ENCODE results near the gene ANP32B. TPM values are rescaled to one million over a fixed set of nuclear protein-coding genes. Genes with fewer than 3 reads are reported as not detected.
"Not testable (repeated sequence)": the region's sequence is repeated elsewhere in the genome, so short reads cannot be mapped to it uniquely, and the experiment has no call there.

ANP32B gene
- 10.1 and 15.1 TPM in 2 replicates for total RNA-seq (2014; rRNA removed; shearing (Covaris generic))

GRCh38 chr9:97982683-97983588, at the start of gene ANP32B:
Gene ANP32B, plus strand, starts transcription at chr9:97983341. Its CDS starts 215 bp downstream, at chr9:97983556.
- Histone ChIP-seq H3K27ac (peak within 1 kb of the TSS; percentile 100), H3K4me1 (replicated peaks) (peaks cover 22% of the 10 kb centered on the region), H3K4me3 (peak within 1 kb of the TSS; percentile 99), H3K9me3 (replicated peaks) (peaks cover 4% of the 10 kb centered on the region), H3K36me3 (peaks cover 35% of the 10 kb centered on the region), H3K27me3 (replicated peaks) (no peaks in the 10 kb centered on the region; the same call in 1 of the 2 replicates)
- peak; percentile 84 to 87 for DNase-seq (ENCODE audit: low read depth in 1 of 2, low spot score in 2 of 2)

- Histone ChIP-seq H3K4me1 (replicated peaks) (no peaks in the 10 kb centered on the region), H3K9me3 (replicated peaks) (no peaks in the 10 kb centered on the region), H3K36me3 (no peaks in the 10 kb centered on the region), H3K27me3 (replicated peaks) (peaks cover 45% of the 10 kb centered on the region), H3K4me3 (no peak overlapping the region), H3K27ac (no peak overlapping the region)
- DNase-seq (ENCODE audit: low read depth in 1 of 2, low spot score in 2 of 2), result no peak
Measured at GRCh38 chr9:97934321-97935115, 48.6 kb upstream of the ANP32B start.

GRCh38 chr9:97935276-97935675, 47.9 kb upstream of the ANP32B start:
- H3K9me3 ChIP-seq (replicated peaks), result no peaks in the 10 kb centered on the region
- H3K36me3 ChIP-seq, result no peaks in the 10 kb centered on the region
- H3K4me1 ChIP-seq (replicated peaks), result no peaks in the 10 kb centered on the region
- no peak overlapping the region for H3K4me3 ChIP-seq
- DNase-seq (ENCODE audit: low read depth in 1 of 2, low spot score in 2 of 2), result no peak
- H3K27ac ChIP-seq, result no peak overlapping the region
- H3K27me3 ChIP-seq (replicated peaks), result peaks cover 43% of the 10 kb centered on the region

GRCh38 chr9:97936998-97937397, 46.1 kb upstream of the ANP32B start:
- Histone ChIP-seq H3K4me3 (no peak overlapping the region), H3K9me3 (replicated peaks) (no peaks in the 10 kb centered on the region), H3K27me3 (replicated peaks) (peaks cover 34% of the 10 kb centered on the region), H3K4me1 (replicated peaks) (no peaks in the 10 kb centered on the region), H3K27ac (no peak overlapping the region), H3K36me3 (no peaks in the 10 kb centered on the region)
- DNase-seq (ENCODE audit: low read depth in 1 of 2, low spot score in 2 of 2), result no peak

- Histone ChIP-seq H3K9me3 (replicated peaks) (no peaks in the 10 kb centered on the region), H3K4me1 (replicated peaks) (no peaks in the 10 kb centered on the region), H3K4me3 (no peak within 1 kb of the TSS), H3K27me3 (replicated peaks) (peaks cover 30% of the 10 kb centered on the region), H3K36me3 (no peaks in the 10 kb centered on the region), H3K27ac (no peak within 1 kb of the TSS)
- no peak for DNase-seq (ENCODE audit: low read depth in 1 of 2, low spot score in 2 of 2)
Measured at GRCh38 chr9:97938081-97938644, 45.0 kb upstream of the ANP32B start, which contains the start of gene HEMGN. Gene HEMGN, minus strand, starts transcription at chr9:97938172. Its CDS starts 36 bp downstream, at chr9:97938136.

GRCh38 chr9:97940233-97940632, 42.9 kb upstream of the ANP32B start:
- no peak overlapping the region for H3K4me3 ChIP-seq
- no peak overlapping the region for H3K27ac ChIP-seq
- H3K9me3 ChIP-seq (replicated peaks), result no peaks in the 10 kb centered on the region
- peaks cover 21% of the 10 kb centered on the region for H3K27me3 ChIP-seq (replicated peaks)
- no peaks in the 10 kb centered on the region for H3K36me3 ChIP-seq
- DNase-seq (ENCODE audit: low read depth in 1 of 2, low spot score in 2 of 2), result no peak
- H3K4me1 ChIP-seq (replicated peaks), result no peaks in the 10 kb centered on the region

GRCh38 chr9:97940741-97941140, 42.4 kb upstream of the ANP32B start:
- Histone ChIP-seq H3K27ac (no peak overlapping the region), H3K9me3 (replicated peaks) (no peaks in the 10 kb centered on the region), H3K4me3 (no peak overlapping the region), H3K4me1 (replicated peaks) (no peaks in the 10 kb centered on the region), H3K27me3 (replicated peaks) (peaks cover 21% of the 10 kb centered on the region), H3K36me3 (no peaks in the 10 kb centered on the region)
- no peak for DNase-seq (ENCODE audit: low read depth in 1 of 2, low spot score in 2 of 2)

- Histone ChIP-seq H3K4me1 (replicated peaks) (no peaks in the 10 kb centered on the region), H3K36me3 (no peaks in the 10 kb centered on the region), H3K27me3 (replicated peaks) (peaks cover 15% of the 10 kb centered on the region), H3K4me3 (no peak overlapping the region), H3K27ac (no peak overlapping the region), H3K9me3 (replicated peaks) (no peaks in the 10 kb centered on the region)
- no peak for DNase-seq (ENCODE audit: low read depth in 1 of 2, low spot score in 2 of 2)
Measured at GRCh38 chr9:97941323-97941722, 41.8 kb upstream of the ANP32B start.

- H3K36me3 ChIP-seq, result no peaks in the 10 kb centered on the region
- H3K9me3 ChIP-seq (replicated peaks), result no peaks in the 10 kb centered on the region
- no peak overlapping the region for H3K4me3 ChIP-seq
- DNase-seq (ENCODE audit: low read depth in 1 of 2, low spot score in 2 of 2), result no peak
- H3K27ac ChIP-seq, result no peak overlapping the region
- peaks cover 8% of the 10 kb centered on the region for H3K27me3 ChIP-seq (replicated peaks)
- H3K4me1 ChIP-seq (replicated peaks), result no peaks in the 10 kb centered on the region
Measured at GRCh38 chr9:97943308-97943855, 39.8 kb upstream of the ANP32B start.

- DNase-seq (ENCODE audit: low read depth in 1 of 2, low spot score in 2 of 2), result no peak
- Histone ChIP-seq H3K4me1 (replicated peaks) (no peaks in the 10 kb centered on the region), H3K9me3 (replicated peaks) (no peaks in the 10 kb centered on the region), H3K36me3 (no peaks in the 10 kb centered on the region), H3K4me3 (no peak overlapping the region), H3K27me3 (replicated peaks) (peaks cover 6% of the 10 kb centered on the region), H3K27ac (no peak overlapping the region)
Measured at GRCh38 chr9:97944612-97945011, 38.5 kb upstream of the ANP32B start.

- H3K27ac ChIP-seq; H3K4me3 ChIP-seq; DNase-seq (ENCODE audit: low read depth in 1 of 2, low spot score in 2 of 2); H3K27me3 ChIP-seq (replicated peaks); H3K4me1 ChIP-seq (replicated peaks); H3K9me3 ChIP-seq (replicated peaks); H3K36me3 ChIP-seq: not testable (repeated sequence)
Measured at GRCh38 chr9:97945470-97945869, 37.7 kb upstream of the ANP32B start.

- H3K27ac ChIP-seq; H3K9me3 ChIP-seq (replicated peaks); DNase-seq (ENCODE audit: low read depth in 1 of 2, low spot score in 2 of 2); H3K4me3 ChIP-seq; H3K4me1 ChIP-seq (replicated peaks); H3K36me3 ChIP-seq; H3K27me3 ChIP-seq (replicated peaks): not testable (repeated sequence)
Measured at GRCh38 chr9:97947094-97947493, 36.0 kb upstream of the ANP32B start.

GRCh38 chr9:97950873-97951272, 32.3 kb upstream of the ANP32B start:
- H3K4me1 ChIP-seq (replicated peaks); DNase-seq (ENCODE audit: low read depth in 1 of 2, low spot score in 2 of 2); H3K36me3 ChIP-seq; H3K4me3 ChIP-seq; H3K9me3 ChIP-seq (replicated peaks); H3K27ac ChIP-seq; H3K27me3 ChIP-seq (replicated peaks): not testable (repeated sequence)

Measured in SJSA1 (cell line).